ENCODE results near the gene GBP3. TPM values are rescaled to one million over a fixed set of nuclear protein-coding genes. Genes with fewer than 3 reads are reported as not detected.
A peak's percentile ranks its signal among the peaks of the same experiment; 100 is the strongest.

Gene GBP3
- total and polyA plus RNA-seq, 2 donors (not counting 1 experiment from before 2014, with no cell fraction given) = 9.3 to 16.4 TPM

GRCh38 chr1:88983791-88984559 is 38.7 kb downstream of the GBP3 start:
- Histone ChIP-seq H3K36me3 (replicated peaks in 1 of 2; ENCODE audit: control extremely low read depth in 1 of 2, control insufficient read depth in 1 of 2, extremely low read depth in 1 of 2, insufficient read depth in 2 of 2, low read length in 1 of 2) (peaks cover 8 to 18% of the 10 kb centered on the region in 2 experiments), H3K9ac (ENCODE audit: low read length) (no peak overlapping the region), H3K9me3 (ENCODE audit: control extremely low read depth in 1 of 3, control insufficient read depth in 2 of 3, insufficient read depth in 1 of 3, low read length in 2 of 3) (no peaks in the 10 kb centered on the region), H3K79me2 (ENCODE audit: control insufficient read depth, insufficient read depth, low read length) (peaks cover 47% of the 10 kb centered on the region), H3K27ac (ENCODE audit: low read length in 2 of 2) (peak overlapping the region; percentile 40 to 62), H2AFZ (ENCODE audit: insufficient read depth, low read depth, low read length, poor library complexity, severe bottlenecking) (peak overlapping the region; percentile 21), H3K4me1 (ENCODE audit: control insufficient read depth in 2 of 2, insufficient read depth in 2 of 2, low read length in 2 of 2) (peaks cover 15 to 17% of the 10 kb centered on the region in 2 donors), H4K20me1 (ENCODE audit: control insufficient read depth, insufficient read depth, low read length, poor library complexity, severe bottlenecking) (no peaks in the 10 kb centered on the region), H3K4me3 (ENCODE audit: control extremely low read depth in 1 of 5, extremely low read depth in 1 of 5, insufficient read depth in 1 of 5, low read depth in 2 of 5, low read length in 4 of 5) (peak overlapping the region in 3 of 5 experiments; percentile 15 to 28 (median 23)), H3K4me2 (replicated peaks; ENCODE audit: low read depth, low read length, poor library complexity, severe bottlenecking) (peak overlapping the region; percentile 57), H3K27me3 (replicated peaks in 1 of 4; ENCODE audit: control extremely low read depth in 1 of 4, control insufficient read depth in 3 of 4, insufficient read depth in 4 of 4, low read length in 3 of 4) (no peaks in the 10 kb centered on the region)
- no peaks in the 10 kb centered on the region for H3K27me3 Mint-ChIP-seq
- H3K9me3 Mint-ChIP-seq (ENCODE audit: insufficient read depth) = no peaks in the 10 kb centered on the region
- peak overlapping the region; percentile 76 for H3K4me3 Mint-ChIP-seq
- ATAC-seq (ENCODE audit: low read depth) (peak; percentile 77), DNase-seq (peak; percentile 76)
- POLR2A ChIA-PET = interaction anchor here (0.5 to 1.0 kb wide), 3 partner anchors 33 to 300 kb away, joined by 3 to 5 read pairs (median 4); no protein-coding TSS in a partner anchor
- peak overlapping the region; percentile 64 for H3K27ac Mint-ChIP-seq
- WGBS (ENCODE audit: insufficient coverage) = 81% methylated on average over 9 of the region's 17 CpGs
- TF ChIP-seq CTCF (IDR thresholded peaks at IDR 0.05) (peak; percentile 76), EZH2 (IDR thresholded peaks at IDR 0.05; ENCODE audit: borderline replicate concordance, insufficient read depth, low read depth, low read length, poor library complexity, severe bottlenecking) (no peak)
- intact Hi-C loops (cut with micrococcal nuclease) = loop anchor here (1.0 kb wide), 3 partner anchors 8 to 471 kb away; partner anchors contain the start of genes KYAT3 and RBMXL1
- CTCF ChIA-PET = interaction anchor here (0.6 to 3.5 kb wide), 30 partner anchors 10 to 1039 kb away, joined by 3 to 38 read pairs (median 4); partner anchors contain the start of genes GBP3, GBP5, GBP6 and GTF2B
- H3K4me1 Mint-ChIP-seq = peaks cover 51% of the 10 kb centered on the region

- TF ChIP-seq EZH2 (IDR thresholded peaks at IDR 0.05; ENCODE audit: borderline replicate concordance, insufficient read depth, low read depth, low read length, poor library complexity, severe bottlenecking) (no peak), CTCF (IDR thresholded peaks at IDR 0.05) (no peak)
- Histone ChIP-seq H3K27ac (ENCODE audit: low read length in 2 of 2) (no peak overlapping the region), H3K9ac (ENCODE audit: low read length) (no peak overlapping the region), H3K36me3 (replicated peaks in 1 of 2; ENCODE audit: control extremely low read depth in 1 of 2, control insufficient read depth in 1 of 2, extremely low read depth in 1 of 2, insufficient read depth in 2 of 2, low read length in 1 of 2) (peaks cover 6 to 9% of the 10 kb centered on the region in 2 experiments), H3K79me2 (ENCODE audit: control insufficient read depth, insufficient read depth, low read length) (peaks cover 47% of the 10 kb centered on the region), H4K20me1 (ENCODE audit: control insufficient read depth, insufficient read depth, low read length, poor library complexity, severe bottlenecking) (no peaks in the 10 kb centered on the region), H3K4me2 (replicated peaks; ENCODE audit: low read depth, low read length, poor library complexity, severe bottlenecking) (no peak overlapping the region), H3K4me1 (ENCODE audit: control insufficient read depth in 2 of 2, insufficient read depth in 2 of 2, low read length in 2 of 2) (peaks cover 17% of the 10 kb centered on the region in 2 donors), H3K27me3 (replicated peaks in 1 of 4; ENCODE audit: control extremely low read depth in 1 of 4, control insufficient read depth in 3 of 4, insufficient read depth in 4 of 4, low read length in 3 of 4) (no peaks in the 10 kb centered on the region), H3K9me3 (ENCODE audit: control extremely low read depth in 1 of 3, control insufficient read depth in 2 of 3, insufficient read depth in 1 of 3, low read length in 2 of 3) (no peaks in the 10 kb centered on the region), H3K4me3 (ENCODE audit: control extremely low read depth in 1 of 5, extremely low read depth in 1 of 5, insufficient read depth in 1 of 5, low read depth in 2 of 5, low read length in 4 of 5) (no peak overlapping the region), H2AFZ (ENCODE audit: insufficient read depth, low read depth, low read length, poor library complexity, severe bottlenecking) (no peak overlapping the region)
- Mint-ChIP-seq H3K27me3 (no peaks in the 10 kb centered on the region), H3K27ac (peak overlapping the region; percentile 35), H3K4me1 (peaks cover 49% of the 10 kb centered on the region), H3K9me3 (ENCODE audit: insufficient read depth) (no peaks in the 10 kb centered on the region), H3K4me3 (no peak overlapping the region)
- intact Hi-C loops (cut with micrococcal nuclease) = no loop called here
- ChIA-PET CTCF (interaction anchor here (1.3 to 2.0 kb wide), 2 partner anchors 18 to 376 kb away, joined by 4 to 5 read pairs; no protein-coding TSS in a partner anchor), POLR2A (no interaction called here)
- ATAC-seq (ENCODE audit: low read depth) = no peak
- no peak for DNase-seq
These were observed 40.6 kb downstream of the GBP3 start for GRCh38 chr1:88982055-88982454.

Measured in B cell (primary cell).